GM12891 (cell line): Measurements from ENCODE around the gene GABPB1.

Experiments used
- POLR2A ChIP-seq: IDR thresholded peaks from 2 replicates; pipeline ENCODE4 v1.6.1; 2011; ENCODE audit warnings: low read depth, low read length, control low read depth
- POLR2AphosphoS5 ChIP-seq: IDR thresholded peaks from 2 replicates; pipeline ENCODE4 v1.6.1; 2011; ENCODE audit warnings: low read depth, low read length, control low read depth
- TAF1 ChIP-seq: IDR thresholded peaks from 2 replicates; pipeline ENCODE4 v1.6.1; 2011; ENCODE audit warnings: low read depth, low read length, control low read depth

DNA sequence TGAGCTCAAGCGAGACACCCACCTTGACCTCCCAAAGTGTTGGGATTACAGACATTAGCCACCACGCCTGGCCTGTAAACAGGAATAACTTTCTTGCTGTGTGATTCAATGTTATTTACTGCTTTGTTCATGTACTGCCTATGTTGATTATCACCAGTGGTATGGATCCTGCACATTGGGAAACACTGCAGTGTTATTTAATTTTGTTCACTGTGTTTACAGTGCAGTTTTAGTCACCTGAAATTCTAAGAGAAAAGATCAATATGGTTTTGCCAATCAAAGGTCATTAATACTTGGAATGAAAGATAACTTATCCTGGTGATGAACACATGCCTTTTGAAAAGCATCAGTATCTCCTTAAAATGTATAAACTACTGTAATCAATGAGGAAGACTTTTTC lies 8.6 kb upstream of the GABPB1 start:
- TF ChIP-seq POLR2A (no peak), TAF1 (no peak), POLR2AphosphoS5 (no peak)
